ENCODE measurements around the gene ABHD15.

The ABHD15 gene

GRCh38 chr17:29557739-29558116 lies 9.1 kb downstream of the ABHD15 start:
- CTCF ChIA-PET: interaction anchor here (1.6 kb wide), 1 partner anchor 188 kb away, joined by 3 read pairs; no protein-coding TSS in a partner anchor
- no peak for TF ChIP-seq CTCF (conservative IDR thresholded peaks at IDR 0.05; ENCODE audit: low read depth)
- POLR2A ChIA-PET (ENCODE audit: low non-redundant PET): no interaction called here
- DNase-seq (ENCODE audit: low spot score): no peak
- H3K27ac ChIP-seq: no peak overlapping the region

GRCh38 chr17:29557085-29557738 lies 9.6 kb downstream of the ABHD15 start:
- TF ChIP-seq CTCF (conservative IDR thresholded peaks at IDR 0.05; ENCODE audit: low read depth): no peak
- peak; percentile 13 for DNase-seq (ENCODE audit: low spot score)

GRCh38 chr17:29555840-29556239 lies 11.0 kb downstream of the ABHD15 start:
- no peak for DNase-seq (ENCODE audit: low spot score)
- no peak for TF ChIP-seq CTCF (conservative IDR thresholded peaks at IDR 0.05; ENCODE audit: low read depth)
- ChIA-PET CTCF (interaction anchor here (0.7 kb wide), 1 partner anchor 105 kb away, joined by 3 read pairs; no protein-coding TSS in a partner anchor), POLR2A (ENCODE audit: low non-redundant PET) (no interaction called here)
- H3K27ac ChIP-seq: no peak overlapping the region

More at GRCh38 chr17:29557085-29557738, 9.6 kb downstream of the ABHD15 start:
- POLR2A ChIA-PET (ENCODE audit: low non-redundant PET): no interaction called here
- no peak overlapping the region for H3K27ac ChIP-seq
- CTCF ChIA-PET: interaction anchor here (1.6 kb wide), 1 partner anchor 187 kb away, joined by 3 read pairs; no protein-coding TSS in a partner anchor

- ChIA-PET POLR2A (ENCODE audit: low non-redundant PET) (no interaction called here), CTCF (interaction anchor here (0.5 to 0.7 kb wide), 3 partner anchors 13 to 68 kb away, joined by 3 read pairs; no protein-coding TSS in a partner anchor)
- no peak overlapping the region for H3K27ac ChIP-seq
- no peak for DNase-seq (ENCODE audit: low spot score)
- TF ChIP-seq CTCF (conservative IDR thresholded peaks at IDR 0.05; ENCODE audit: low read depth): no peak
These were observed 17.5 kb downstream of the ABHD15 start for GRCh38 chr17:29549177-29549923.

GRCh38 chr17:29546830-29547229 lies 20.0 kb downstream of the ABHD15 start:
- POLR2A ChIA-PET (ENCODE audit: low non-redundant PET): no interaction called here
- CTCF ChIA-PET: interaction anchor here (0.6 kb wide), 1 partner anchor 18 kb away, joined by 4 read pairs; no protein-coding TSS in a partner anchor
- DNase-seq (ENCODE audit: low spot score): no peak
- no peak for TF ChIP-seq CTCF (conservative IDR thresholded peaks at IDR 0.05; ENCODE audit: low read depth)
- no peak overlapping the region for H3K27ac ChIP-seq

- DNase-seq (ENCODE audit: low spot score): no peak
- CTCF ChIA-PET: interaction anchor here (0.5 kb wide), 1 partner anchor 1526 kb away, joined by 5 read pairs; no protein-coding TSS in a partner anchor
- no peak overlapping the region for H3K27ac ChIP-seq
- POLR2A ChIA-PET (ENCODE audit: low non-redundant PET): no interaction called here
- no peak for TF ChIP-seq CTCF (conservative IDR thresholded peaks at IDR 0.05; ENCODE audit: low read depth)
These were observed 20.8 kb downstream of the ABHD15 start for GRCh38 chr17:29546085-29546484.
